ENCODE measurements around the gene PCDHA8. TPM values are rescaled to one million over a fixed set of nuclear protein-coding genes. Genes with fewer than 3 reads are reported as not detected.

PCDHA8 gene
- total and polyA plus RNA-seq, 10 of the 15 experiments (the other 5 are each of a cell fraction or from before 2014, with no cell fraction given): not detected

- H3K4me3 ChIP-seq: no peak overlapping the region
- in situ Hi-C loops (cut with MboI) (no loop called here), intact Hi-C loops (cut with micrococcal nuclease; ENCODE audit: unreplicated experiment) (no loop called here)
- CTCF ChIA-PET: no interaction called here
- no peak overlapping the region for H3K9ac ChIP-seq (ENCODE audit: control insufficient read depth, insufficient read depth, low read length)
- H3K79me2 ChIP-seq (ENCODE audit: control insufficient read depth, insufficient read depth, low read length): no peaks in the 10 kb centered on the region
- H3K27ac ChIP-seq (ENCODE audit: control insufficient read depth, insufficient read depth): no peak overlapping the region
- no peaks in the 10 kb centered on the region for H3K4me1 ChIP-seq (ENCODE audit: control insufficient read depth, insufficient read depth, low read length)
- no peak for DNase-seq (ENCODE audit: low read depth, low spot score)
- H4K20me1 ChIP-seq (ENCODE audit: control insufficient read depth, insufficient read depth): no peaks in the 10 kb centered on the region
- WGBS (ENCODE audit: insufficient coverage, insufficient replicate concordance, low lambda C conversion rate, missing lambda C conversion rate): 82% methylated on average over 62 of the region's 76 CpGs
- no peaks in the 10 kb centered on the region; the same call in 2 of the 3 replicates for H3K9me3 ChIP-seq (replicated peaks; ENCODE audit: control insufficient read depth, insufficient read depth, low read length)
- FAIRE-seq: no peak
- POLR2A ChIA-PET: no interaction called here
- RAD21 ChIA-PET (ENCODE audit: unreplicated experiment): no interaction called here
- H3K27me3 ChIP-seq (replicated peaks in 1 of 2; ENCODE audit: control insufficient read depth in 2 of 2, insufficient read depth in 2 of 2, low read length in 1 of 2): no peaks in the 10 kb centered on the region
- BruUV-seq (replicated peaks): no TSS peak
- H3K4me2 ChIP-seq (ENCODE audit: control insufficient read depth, insufficient read depth): no peak overlapping the region
- no peaks in the 10 kb centered on the region for H3K36me3 ChIP-seq (ENCODE audit: control insufficient read depth in 2 of 2, insufficient read depth in 2 of 2, low read length in 1 of 2)
- no peak overlapping the region for H2AFZ ChIP-seq (ENCODE audit: control insufficient read depth, low read depth, low read length)
- SMC1A ChIA-PET (ENCODE audit: uncharacterized antibody, unreplicated experiment): no interaction called here
- no peak for ATAC-seq
- TF ChIP-seq BCLAF1 (IDR thresholded peaks at IDR 0.05): no peak
- TF ChIP-seq ZBTB11 (CRISPR knock-in tag; IDR thresholded peaks at IDR 0.05): no peak
- TF ChIP-seq POU2F2 (IDR thresholded peaks at IDR 0.05; ENCODE audit: borderline replicate concordance, low read depth, low read length): no peak
- TF ChIP-seq MEF2A (IDR thresholded peaks at IDR 0.05; ENCODE audit: insufficient read depth, low read depth, low read length): no peak
- no peak for TF ChIP-seq ZNF687 (IDR thresholded peaks at IDR 0.05)
- TF ChIP-seq ETV6 (conservative IDR thresholded peaks at IDR 0.05 in 1 of 2, IDR thresholded peaks at IDR 0.05 in 1 of 2; ENCODE audit: borderline replicate concordance in 1 of 2, low read depth in 1 of 2): no peak
- TF ChIP-seq NBN (IDR thresholded peaks at IDR 0.05): no peak
- TF ChIP-seq MTA3 (IDR thresholded peaks at IDR 0.05; ENCODE audit: borderline replicate concordance, low read length): no peak
- TF ChIP-seq PML (IDR thresholded peaks at IDR 0.05; ENCODE audit: low read length): no peak
- no peak for TF ChIP-seq STAT1 (conservative IDR thresholded peaks at IDR 0.05)
- no peak for TF ChIP-seq ZNF384 (IDR thresholded peaks at IDR 0.05; ENCODE audit: borderline replicate concordance, low read depth, low read length)
- TF ChIP-seq NFXL1 (IDR thresholded peaks at IDR 0.05; ENCODE audit: borderline replicate concordance): no peak
Measured at GRCh38 chr5:140862441-140863295, 21.7 kb downstream of the PCDHA8 start.
